Gastrocnemius medialis (tissue), 4 donors: ENCODE data around the gene DIP2C. TPM values are rescaled to one million over a fixed set of nuclear protein-coding genes. Genes with fewer than 3 reads are reported as not detected.

Experiments
- ATAC-seq, 2 donors: fragments of 150-250 bp; one replicate each; pipeline ENCODE4 v1.9.1; 2016
- DNase-seq, 2 donors: peaks; one replicate each; pipeline ENCODE4 v3.0.0-alpha.2; 2019
- H3K27ac ChIP-seq, 4 donors: fragments of 200-600 bp; sonication (generic); 1 replicate in 1 of 4; 2 replicates in 3 of 4; pipeline ENCODE4 v1.5.1; 2016 to 2018; ENCODE audit warnings: mild to moderate bottlenecking in 2 of 4, moderate library complexity in 1 of 4
- H3K27me3 ChIP-seq, 3 donors: fragments of 200-600 bp; sonication (generic) in 2 of 3; 1 replicate in 1 of 3; 2 replicates in 2 of 3; pipeline versions ENCODE4 v1.5.1 to v1.6.0; 2016 to 2019; ENCODE audit warnings: mild to moderate bottlenecking in 1 of 3, moderate library complexity in 1 of 3
- H3K36me3 ChIP-seq, 2 donors: fragments of 200-600 bp; sonication (generic) in 1 of 2; one replicate each; pipeline ENCODE4 v1.5.1; 2017 to 2018
- H3K4me1 ChIP-seq, 2 donors: fragments of 200-600 bp; sonication (generic) in 1 of 2; one replicate each; pipeline ENCODE4 v1.5.1; 2016 to 2017; ENCODE audit warnings: mild to moderate bottlenecking in 2 of 2
- H3K4me3 ChIP-seq, 4 donors: fragments of 200-600 bp; sonication (generic) in 3 of 4; 1 replicate in 1 of 4; 2 replicates in 3 of 4; pipeline ENCODE4 v1.5.1; 2016 to 2019; ENCODE audit warnings: mild to moderate bottlenecking in 2 of 4
- H3K9me3 ChIP-seq, 3 donors: fragments of 200-600 bp; sonication (generic) in 2 of 3; 1 replicate in 1 of 3; 2 replicates in 2 of 3; pipeline ENCODE4 v1.5.1; 2016 to 2019
- POLR2A ChIP-seq, 2 donors: fragments of 450-650 bp; IDR thresholded peaks; one replicate each; pipeline ENCODE4 v1.6.1; 2017; ENCODE audit warnings: antibody characterized with exemption in 2 of 2, mild to moderate bottlenecking in 2 of 2, moderate library complexity in 2 of 2
- in situ Hi-C, 4 donors: fragments of 200-750 bp; cut with MboI; loops; one replicate each; pipeline versions ENCODE4 v1.15.0 to v1.8.0; 2017; ENCODE audit warnings: low sequenced_read_pairs in 4 of 4
- intact Hi-C: fragments of 100-400 bp; cut with DNase I; formaldehyde crosslinking; loops from one replicate; pipeline ENCODE4 v1.15.1; 2023; ENCODE audit warnings: low total_unique reads
- total RNA-seq, 4 donors: library from RNA; depleted of rRNA; stranded (reverse); fragments of >200 nt; gene quantifications; one replicate each; pipeline versions ENCODE4 v1.1.0 to v1.2.3, GENCODE V29; 2016
- TF ChIP-seq, protein P1 (sequence below), 5 experiments: fragments of 450-650 bp in 3 of 5; fragments of 200-600 bp in 2 of 5; sonication (generic) in 2 of 5; IDR thresholded peaks in 4 of 5; conservative IDR thresholded peaks in 1 of 5; 1 replicate in 4 of 5; 2 replicates in 1 of 5; pipeline ENCODE4 v1.5.1; 2016 to 2019; ENCODE audit warnings: antibody characterized with exemption in 5 of 5, mild to moderate bottlenecking in 3 of 5, moderate library complexity in 3 of 5

DIP2C gene
- total RNA-seq, 4 donors from 2014 or later: 19.1 to 60.0 (median 30.2) TPM

DNA sequence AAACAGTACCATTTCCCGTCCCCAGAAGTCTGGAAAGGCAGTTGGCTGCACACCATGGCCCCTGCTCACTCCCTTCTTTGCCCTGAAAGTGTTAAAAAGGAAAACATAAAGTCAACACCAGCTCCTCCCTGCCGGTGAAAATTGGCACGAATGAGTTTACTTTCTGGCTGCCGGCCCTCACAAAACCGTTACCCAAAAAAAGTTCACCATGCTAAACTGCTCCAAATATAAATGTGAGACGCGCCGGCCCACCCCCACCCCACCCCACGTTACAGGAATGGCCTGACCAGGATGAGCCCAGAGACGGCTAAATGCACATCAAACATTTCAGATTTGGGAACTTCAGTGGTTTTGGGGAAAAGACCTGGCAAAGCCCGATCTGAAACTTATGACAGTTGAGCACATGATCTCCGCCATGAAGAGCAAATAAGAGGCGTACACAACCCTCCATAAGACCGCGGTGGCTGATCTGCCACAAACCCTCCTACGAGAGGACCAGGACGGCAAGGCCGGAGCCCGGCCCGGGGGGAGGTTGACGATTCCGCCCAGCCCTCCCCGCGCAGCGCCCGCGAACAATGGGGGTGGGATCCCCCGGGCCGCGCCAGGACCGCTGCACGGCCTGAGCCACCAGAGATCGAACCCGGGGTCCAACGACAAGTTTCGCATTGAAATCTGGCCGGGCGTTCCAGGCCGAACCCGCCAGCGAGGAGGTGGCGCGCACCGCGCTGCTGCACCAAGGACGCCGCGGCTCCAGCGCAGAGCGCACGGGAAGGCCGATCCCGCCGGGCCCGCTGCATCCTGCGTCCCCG is 952 bp downstream of the DIP2C start:
- peak; percentile 49 to 61 for ATAC-seq
- intact Hi-C loops: loop anchor here (2.0 to 10.0 kb wide), 5 partner anchors 99 to 356 kb away; partner anchors contain the start of genes IDI1 and LARP4B
- H3K27me3 ChIP-seq: no peaks in the 10 kb centered on the region
- H3K4me1 ChIP-seq: peaks cover 11 to 28% of the 10 kb centered on the region in 2 donors
- in situ Hi-C loops: loop anchor here in 3 of 4 donors (10.0 to 25.0 kb wide), 2 partner anchors 74 to 176 kb away; no protein-coding TSS in a partner anchor
- H3K36me3 ChIP-seq: no peaks in the 10 kb centered on the region
- TF ChIP-seq POLR2A (IDR thresholded peaks at IDR 0.05): no peak
- TF ChIP-seq, protein P1, sequence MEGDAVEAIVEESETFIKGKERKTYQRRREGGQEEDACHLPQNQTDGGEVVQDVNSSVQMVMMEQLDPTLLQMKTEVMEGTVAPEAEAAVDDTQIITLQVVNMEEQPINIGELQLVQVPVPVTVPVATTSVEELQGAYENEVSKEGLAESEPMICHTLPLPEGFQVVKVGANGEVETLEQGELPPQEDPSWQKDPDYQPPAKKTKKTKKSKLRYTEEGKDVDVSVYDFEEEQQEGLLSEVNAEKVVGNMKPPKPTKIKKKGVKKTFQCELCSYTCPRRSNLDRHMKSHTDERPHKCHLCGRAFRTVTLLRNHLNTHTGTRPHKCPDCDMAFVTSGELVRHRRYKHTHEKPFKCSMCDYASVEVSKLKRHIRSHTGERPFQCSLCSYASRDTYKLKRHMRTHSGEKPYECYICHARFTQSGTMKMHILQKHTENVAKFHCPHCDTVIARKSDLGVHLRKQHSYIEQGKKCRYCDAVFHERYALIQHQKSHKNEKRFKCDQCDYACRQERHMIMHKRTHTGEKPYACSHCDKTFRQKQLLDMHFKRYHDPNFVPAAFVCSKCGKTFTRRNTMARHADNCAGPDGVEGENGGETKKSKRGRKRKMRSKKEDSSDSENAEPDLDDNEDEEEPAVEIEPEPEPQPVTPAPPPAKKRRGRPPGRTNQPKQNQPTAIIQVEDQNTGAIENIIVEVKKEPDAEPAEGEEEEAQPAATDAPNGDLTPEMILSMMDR (IDR thresholded peaks at IDR 0.05 in 4 of 5, conservative IDR thresholded peaks at IDR 0.05 in 1 of 5): no peak
- no peak for DNase-seq
- peak overlapping the region; percentile 63 to 91 (median 80) for H3K4me3 ChIP-seq
- peak overlapping the region; percentile 80 to 88 (median 84) for H3K27ac ChIP-seq
- H3K9me3 ChIP-seq: no peaks in the 10 kb centered on the region

DNA sequence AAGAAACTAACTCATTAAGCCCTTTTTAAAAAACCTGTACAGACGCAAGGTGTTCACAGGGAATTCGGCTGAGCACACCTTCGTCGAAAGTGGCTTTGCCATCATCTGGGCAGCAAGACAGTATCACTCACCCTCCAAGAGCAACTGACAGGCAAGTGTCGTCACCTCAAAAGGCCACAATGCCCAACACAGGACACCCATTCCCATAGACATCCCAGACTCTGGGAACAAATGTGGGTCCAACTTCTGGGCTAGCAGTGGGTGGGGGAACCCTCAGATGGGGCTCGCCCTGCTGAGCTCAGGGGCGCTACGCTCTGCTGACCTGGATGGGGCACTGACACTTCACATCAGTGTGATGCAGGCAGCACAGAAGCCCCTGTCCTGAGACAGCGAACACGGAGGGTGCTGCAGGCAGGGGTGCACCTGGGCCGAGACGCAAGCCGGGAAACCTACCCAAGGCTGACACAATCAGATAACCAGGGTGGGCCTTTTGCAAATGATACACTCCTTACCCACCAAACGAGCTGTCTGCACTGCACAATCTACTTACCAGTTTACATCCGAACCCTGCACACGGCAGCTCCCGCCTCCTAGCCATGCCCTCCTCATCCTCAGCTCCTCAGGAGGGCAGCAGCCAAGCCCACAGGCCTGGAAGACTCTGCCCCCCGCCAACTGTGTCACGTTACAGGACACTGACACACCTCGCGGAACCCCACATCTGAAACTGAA is 1.7 kb downstream of the DIP2C start:
- ATAC-seq (no peak), DNase-seq (no peak)
- intact Hi-C loops: loop anchor here (2.0 to 10.0 kb wide), 5 partner anchors 100 to 357 kb away; partner anchors contain the start of genes IDI1 and LARP4B
- Histone ChIP-seq H3K9me3 (no peaks in the 10 kb centered on the region), H3K27ac (peak overlapping the region; percentile 80 to 88 (median 84)), H3K27me3 (no peaks in the 10 kb centered on the region), H3K36me3 (no peaks in the 10 kb centered on the region), H3K4me1 (peaks cover 19 to 35% of the 10 kb centered on the region in 2 donors), H3K4me3 (peak overlapping the region; percentile 63 to 91 (median 80))
- in situ Hi-C loops: loop anchor here in 3 of 4 donors (10.0 to 25.0 kb wide), 2 partner anchors 73 to 175 kb away; no protein-coding TSS in a partner anchor
- TF ChIP-seq, protein P1 (IDR thresholded peaks at IDR 0.05 in 4 of 5, conservative IDR thresholded peaks at IDR 0.05 in 1 of 5): no peak
- TF ChIP-seq POLR2A (IDR thresholded peaks at IDR 0.05): no peak

DNA sequence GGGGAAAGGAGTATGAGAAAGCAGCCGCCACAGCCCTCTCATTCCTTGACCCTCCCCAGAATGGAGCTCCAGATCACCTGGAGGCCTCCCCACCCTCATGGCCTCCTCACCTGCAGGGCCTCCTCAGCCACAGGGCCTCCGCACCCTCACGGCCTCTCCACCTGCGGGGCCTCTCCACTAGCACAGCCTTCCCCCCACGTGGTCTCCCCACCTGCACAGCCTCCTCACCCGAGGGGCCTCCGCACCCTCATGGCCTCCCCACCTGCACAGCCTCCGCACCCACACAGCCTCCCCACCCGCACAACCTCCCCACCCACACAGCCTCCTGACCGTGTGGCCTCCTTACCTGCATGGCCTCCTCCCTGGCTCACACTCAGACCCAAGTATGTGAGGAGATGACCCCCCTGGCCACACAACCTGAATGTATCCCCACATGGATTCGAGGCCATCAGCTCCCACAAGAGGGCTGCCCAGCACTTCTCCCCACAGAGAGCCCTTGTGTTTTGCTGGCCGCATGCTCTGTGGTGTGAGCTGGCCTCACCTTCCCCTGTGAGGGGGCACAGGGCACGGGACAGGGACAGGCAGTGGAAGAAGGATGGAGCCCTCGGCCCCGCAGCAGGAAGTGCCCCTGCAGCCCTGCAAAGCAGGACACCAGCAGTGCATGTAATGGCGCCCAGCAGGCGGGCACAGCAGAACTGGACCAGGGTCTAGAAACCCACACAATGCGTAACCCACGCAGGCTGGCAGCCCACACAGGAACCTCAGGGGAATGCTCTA is 3.1 kb downstream of the DIP2C start:
- Histone ChIP-seq H3K36me3 (no peaks in the 10 kb centered on the region), H3K27ac (peak overlapping the region in 1 of 4 donors; percentile 27), H3K4me3 (no peak overlapping the region), H3K9me3 (no peaks in the 10 kb centered on the region), H3K27me3 (no peaks in the 10 kb centered on the region), H3K4me1 (peaks cover 32 to 49% of the 10 kb centered on the region in 2 donors)
- in situ Hi-C loops (loop anchor here in 3 of 4 donors (10.0 to 25.0 kb wide), 2 partner anchors 72 to 174 kb away; no protein-coding TSS in a partner anchor), intact Hi-C loops (loop anchor here (5.0 to 10.0 kb wide), 4 partner anchors 101 to 358 kb away; partner anchors contain the start of genes IDI1 and LARP4B)
- DNase-seq: no peak
- no peak for TF ChIP-seq POLR2A (IDR thresholded peaks at IDR 0.05)
- TF ChIP-seq, protein P1 (IDR thresholded peaks at IDR 0.05 in 4 of 5, conservative IDR thresholded peaks at IDR 0.05 in 1 of 5): no peak
- no peak for ATAC-seq

DNA sequence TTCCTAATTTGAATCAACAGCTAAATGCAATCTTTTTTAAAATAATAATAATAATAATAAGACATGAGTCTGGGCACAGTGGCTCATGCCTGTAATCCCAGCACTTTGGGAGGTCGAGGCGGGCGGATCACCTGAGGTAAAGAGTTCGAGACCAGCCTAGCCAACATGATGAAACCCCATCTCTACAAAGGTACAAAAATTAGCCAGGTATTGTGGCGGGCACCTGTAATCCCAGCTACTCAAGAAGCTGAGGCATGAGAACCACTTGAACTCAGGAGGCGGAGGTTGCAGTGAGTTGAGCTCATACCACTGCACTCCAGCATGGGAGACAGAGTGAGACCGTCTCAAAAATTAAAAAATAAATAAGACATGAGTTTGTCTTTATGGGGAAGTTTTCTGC is 3.9 kb downstream of the DIP2C start:
- H3K27me3 ChIP-seq: no peaks in the 10 kb centered on the region
- TF ChIP-seq, protein P1 (IDR thresholded peaks at IDR 0.05 in 4 of 5, conservative IDR thresholded peaks at IDR 0.05 in 1 of 5): no peak
- no peak for TF ChIP-seq POLR2A (IDR thresholded peaks at IDR 0.05)
- DNase-seq (no peak), ATAC-seq (no peak)
- no peak overlapping the region for H3K27ac ChIP-seq
- intact Hi-C loops (loop anchor here (5.0 to 10.0 kb wide), 4 partner anchors 102 to 359 kb away; partner anchors contain the start of genes IDI1 and LARP4B), in situ Hi-C loops (loop anchor here in 3 of 4 donors (10.0 to 25.0 kb wide), 2 partner anchors 71 to 173 kb away; no protein-coding TSS in a partner anchor)
- H3K36me3 ChIP-seq: no peaks in the 10 kb centered on the region
- no peaks in the 10 kb centered on the region for H3K9me3 ChIP-seq
- peaks cover 39 to 57% of the 10 kb centered on the region in 2 donors for H3K4me1 ChIP-seq
- H3K4me3 ChIP-seq: no peak overlapping the region
